ENCODE results near the gene ARL6IP4.

DNA sequence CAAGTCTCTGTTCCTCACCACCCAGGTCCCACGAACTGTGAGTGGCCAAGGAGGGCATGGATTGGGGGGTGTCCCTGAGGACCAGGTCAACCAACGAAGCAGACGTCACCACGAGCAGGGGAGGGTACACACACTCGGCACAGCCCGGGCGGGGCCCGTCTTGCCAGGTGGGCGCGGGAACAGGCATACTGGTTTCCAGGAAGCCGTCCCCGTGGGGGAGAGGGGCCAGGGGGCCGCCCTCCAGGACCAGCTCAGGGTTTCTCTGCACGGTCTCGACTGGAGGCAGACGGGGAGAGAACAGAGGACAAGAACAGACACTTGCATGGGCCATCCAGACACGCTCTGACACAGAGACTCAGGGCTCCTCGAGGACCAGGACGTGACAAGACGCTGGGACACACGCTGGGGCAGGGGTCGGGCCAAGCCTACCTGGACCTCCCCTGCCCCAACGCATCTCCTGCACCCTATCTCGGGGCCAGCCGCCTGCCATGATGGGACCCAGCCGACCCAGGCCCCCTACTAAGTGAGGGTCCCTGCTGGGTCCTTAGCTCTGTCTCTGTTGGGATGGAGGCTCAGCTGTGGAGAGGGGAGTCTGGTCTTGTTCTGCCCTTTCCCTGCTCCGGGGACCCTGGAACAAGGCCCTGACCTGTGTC, 11.3 kb downstream of the ARL6IP4 start:
- TF ChIP-seq, protein P1, sequence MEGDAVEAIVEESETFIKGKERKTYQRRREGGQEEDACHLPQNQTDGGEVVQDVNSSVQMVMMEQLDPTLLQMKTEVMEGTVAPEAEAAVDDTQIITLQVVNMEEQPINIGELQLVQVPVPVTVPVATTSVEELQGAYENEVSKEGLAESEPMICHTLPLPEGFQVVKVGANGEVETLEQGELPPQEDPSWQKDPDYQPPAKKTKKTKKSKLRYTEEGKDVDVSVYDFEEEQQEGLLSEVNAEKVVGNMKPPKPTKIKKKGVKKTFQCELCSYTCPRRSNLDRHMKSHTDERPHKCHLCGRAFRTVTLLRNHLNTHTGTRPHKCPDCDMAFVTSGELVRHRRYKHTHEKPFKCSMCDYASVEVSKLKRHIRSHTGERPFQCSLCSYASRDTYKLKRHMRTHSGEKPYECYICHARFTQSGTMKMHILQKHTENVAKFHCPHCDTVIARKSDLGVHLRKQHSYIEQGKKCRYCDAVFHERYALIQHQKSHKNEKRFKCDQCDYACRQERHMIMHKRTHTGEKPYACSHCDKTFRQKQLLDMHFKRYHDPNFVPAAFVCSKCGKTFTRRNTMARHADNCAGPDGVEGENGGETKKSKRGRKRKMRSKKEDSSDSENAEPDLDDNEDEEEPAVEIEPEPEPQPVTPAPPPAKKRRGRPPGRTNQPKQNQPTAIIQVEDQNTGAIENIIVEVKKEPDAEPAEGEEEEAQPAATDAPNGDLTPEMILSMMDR (conservative IDR thresholded peaks at IDR 0.05 in 1 of 2, IDR thresholded peaks at IDR 0.05 in 1 of 2; ENCODE audit: low read depth in 1 of 2, low read length in 2 of 2): no peak
- no peak for TF ChIP-seq EZH2 (IDR thresholded peaks at IDR 0.05; ENCODE audit: low read length, missing control alignments)

Measured in fibroblast of lung (primary cell).